HepG2 (cell line): ENCODE measurements around the gene SLC2A10. TPM values are rescaled to one million over a fixed set of nuclear protein-coding genes. Genes with fewer than 3 reads are reported as not detected.
A peak's percentile ranks its signal among the peaks of the same experiment; 100 is the strongest.

Experiments used
- CHD2 ChIP-seq: IDR thresholded peaks from 2 replicates; pipeline ENCODE4 v1.6.1; 2011; ENCODE audit warnings: low read depth, low read length, improper control_type of control experiment
- CREB1 ChIP-seq, 2 experiments: fragments of 450-650 bp in 1 of 2; IDR thresholded peaks; 2 replicates each; pipeline ENCODE4 v1.6.1; 2016 to 2017; ENCODE audit warnings: control low read depth in 1 of 2, mild to moderate bottlenecking in 1 of 2, missing compliant biosample characterization in 1 of 2, missing genetic modification characterization in 1 of 2
- FOXJ3 ChIP-seq: sonication (generic); formaldehyde crosslinking; IDR thresholded peaks from 2 replicates; pipeline ENCODE4 v1.4.0; 2020; ENCODE audit warnings: missing genetic modification reagents, mild to moderate bottlenecking, borderline replicate concordance
- GLMP ChIP-seq: sonication (generic); formaldehyde crosslinking; IDR thresholded peaks from 2 replicates; pipeline ENCODE4 v1.9.0; 2021; ENCODE audit warnings: missing genetic modification reagents, mild to moderate bottlenecking, borderline replicate concordance
- GPN1 ChIP-seq: sonication (generic); formaldehyde crosslinking; IDR thresholded peaks from 2 replicates; pipeline ENCODE4 v1.5.1; 2020; ENCODE audit warnings: missing genetic modification reagents, borderline replicate concordance
- MYPOP ChIP-seq: sonication (generic); formaldehyde crosslinking; IDR thresholded peaks from 2 replicates; pipeline ENCODE4 v1.8.1; 2023; ENCODE audit warnings: mild to moderate bottlenecking, moderate library complexity, missing genetic modification reagents
- NFIB ChIP-seq: sonication (generic); formaldehyde crosslinking; IDR thresholded peaks from 2 replicates; pipeline ENCODE4 v1.9.0; 2021; ENCODE audit warnings: missing genetic modification reagents, mild to moderate bottlenecking, borderline replicate concordance
- NFKB2 ChIP-seq: sonication (generic); formaldehyde crosslinking; IDR thresholded peaks from 2 replicates; pipeline ENCODE4 v1.4.0; 2020; ENCODE audit warnings: missing genetic modification reagents, borderline replicate concordance
- SIX1 ChIP-seq: sonication (generic); formaldehyde crosslinking; IDR thresholded peaks from 2 replicates; pipeline ENCODE4 v1.4.0; 2020; ENCODE audit warnings: missing genetic modification reagents, borderline replicate concordance
- SPEN ChIP-seq: sonication (generic); formaldehyde crosslinking; IDR thresholded peaks from 2 replicates; pipeline ENCODE4 v1.5.1; 2020; ENCODE audit warnings: low read depth, mild to moderate bottlenecking, missing genetic modification reagents
- SRF ChIP-seq: IDR thresholded peaks from 2 replicates; pipeline ENCODE4 v1.6.1; 2011; ENCODE audit warnings: mild to moderate bottlenecking, low read depth, low read length, moderate library complexity
- TCF12 ChIP-seq, 2 experiments: fragments of 450-650 bp in 1 of 2; sonication (generic) in 1 of 2; formaldehyde crosslinking in 1 of 2; IDR thresholded peaks; 2 replicates each; pipeline versions ENCODE4 v1.6.1 to v1.8.0; 2017 to 2022; ENCODE audit warnings: antibody characterized with exemption in 1 of 2, mild to moderate bottlenecking in 1 of 2, missing genetic modification reagents in 1 of 2, moderate library complexity in 1 of 2
- ZFX ChIP-seq: sonication (generic); formaldehyde crosslinking; IDR thresholded peaks from 2 replicates; pipeline ENCODE4 v1.4.0; 2020; ENCODE audit warnings: mild to moderate bottlenecking, low read depth, missing genetic modification reagents, moderate library complexity
- ZNF441 ChIP-seq: sonication (generic); formaldehyde crosslinking; IDR thresholded peaks from 2 replicates; pipeline ENCODE4 v1.7.0; 2021; ENCODE audit warnings: missing genetic modification reagents, borderline replicate concordance
- ZNF670 ChIP-seq: sonication (generic); formaldehyde crosslinking; IDR thresholded peaks from 2 replicates; pipeline ENCODE4 v1.8.0; 2022; ENCODE audit warnings: mild to moderate bottlenecking, missing genetic modification reagents, borderline replicate concordance
- ZNF878 ChIP-seq: sonication (generic); formaldehyde crosslinking; IDR thresholded peaks from 2 replicates; pipeline ENCODE4 v1.8.1; 2023; ENCODE audit warnings: mild to moderate bottlenecking, missing genetic modification reagents, moderate library complexity
- polyA plus RNA-seq, 8 experiments: library from polyadenylated mRNA; depleted of rRNA in 3 of 8; stranded (reverse) in 7 of 8; unstranded in 1 of 8; fragments of >200 nt; fragmentation: Illumina TruSeq in 4 of 8; extraction: Trizol in 4 of 8; gene quantifications; 2 replicates each; pipeline versions ENCODE4 v1.2.1 to v1.2.3, GENCODE V29; 2011 to 2016; ENCODE audit warnings: low read depth in 4 of 8, missing spikeins in 1 of 8, mixed read lengths in 1 of 8; ENCODE audit not compliant: insufficient read depth in 1 of 8
- total RNA-seq, 5 experiments: library from RNA; depleted of rRNA; stranded (reverse); fragments of >200 nt; fragmentation: Illumina TruSeq; extraction: Trizol; gene quantifications; 2 replicates each; pipeline ENCODE4 v1.2.3, GENCODE V29; 2016; ENCODE audit warnings: low read depth in 1 of 5
- TF ChIP-seq, protein P1 (sequence below): sonication (generic); formaldehyde crosslinking; IDR thresholded peaks from 2 replicates; pipeline ENCODE4 v1.4.0; 2020; ENCODE audit warnings: mild to moderate bottlenecking, missing genetic modification reagents
- TF ChIP-seq, protein P2 (sequence below): sonication (generic); formaldehyde crosslinking; IDR thresholded peaks from 2 replicates; pipeline ENCODE4 v1.4.0; 2020; ENCODE audit warnings: mild to moderate bottlenecking, missing genetic modification reagents

The SLC2A10 gene
- total and polyA plus RNA-seq, 2 of the 13 experiments (the other 11 are each of a cell fraction or from before 2014, with no cell fraction given): 16.0 to 18.4 TPM

DNA sequence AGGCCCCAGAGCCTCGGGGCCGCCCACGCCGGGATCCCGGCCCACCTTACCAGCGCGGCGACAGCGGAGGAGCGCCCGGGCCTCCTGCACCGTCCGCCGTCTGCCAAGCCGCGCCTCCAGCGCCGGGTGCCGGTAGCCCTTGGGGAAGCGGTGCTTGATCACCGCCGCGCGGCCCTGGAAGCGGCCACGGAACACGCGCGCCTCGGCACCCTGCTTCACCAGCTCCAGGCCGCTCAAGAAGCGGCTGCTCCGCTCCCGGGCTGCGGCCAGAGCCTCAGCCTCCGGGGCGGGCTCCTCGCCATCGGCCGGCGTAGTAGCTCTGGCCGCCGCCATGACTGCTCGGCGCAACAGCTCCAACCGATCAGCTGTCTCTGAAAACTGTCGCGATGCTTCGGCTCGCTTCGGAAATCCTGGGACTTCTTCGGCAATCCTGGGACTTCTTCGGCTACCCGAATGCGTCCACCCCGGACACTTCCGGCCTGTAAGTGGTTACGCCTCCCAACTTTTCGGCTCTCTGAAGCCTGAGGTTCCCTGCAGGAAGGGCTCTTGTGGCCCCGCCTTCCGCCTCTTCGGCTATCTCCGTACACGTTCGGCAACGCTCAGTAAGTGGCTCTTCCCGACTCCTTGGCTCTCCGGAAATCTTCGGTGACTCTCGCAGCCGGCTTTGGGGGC lies 20.2 kb upstream of the SLC2A10 start, which contains the start of gene TP53RK (continued):
- no peak; the same call in 1 of the 2 replicates for TF ChIP-seq GLMP
- TF ChIP-seq SIX1: no peak
- no peak; the same call in none of the 2 replicates for TF ChIP-seq ZNF441 (CRISPR knock-in tag)
- peak; percentile 73; the same call in 1 of the 2 replicates for TF ChIP-seq ZNF670 (CRISPR knock-in tag)
- TF ChIP-seq ZNF878: no peak
- no peak for TF ChIP-seq TCF12 (IDR thresholded peaks at IDR 0.05)
- TF ChIP-seq TCF12 (CRISPR knock-in tag; IDR thresholded peaks at IDR 0.05): peak; percentile 75; the same call in 1 of the 2 replicates
- TF ChIP-seq SRF: 0 out of 2 replicates have a peak, but pooled peaks have one; percentile 32
- 0 out of 2 replicates have a peak, but pooled peaks have one; percentile 65 for TF ChIP-seq MYPOP (CRISPR knock-in tag)
- peak; percentile 99 for TF ChIP-seq NFKB2
- TF ChIP-seq, protein P1, sequence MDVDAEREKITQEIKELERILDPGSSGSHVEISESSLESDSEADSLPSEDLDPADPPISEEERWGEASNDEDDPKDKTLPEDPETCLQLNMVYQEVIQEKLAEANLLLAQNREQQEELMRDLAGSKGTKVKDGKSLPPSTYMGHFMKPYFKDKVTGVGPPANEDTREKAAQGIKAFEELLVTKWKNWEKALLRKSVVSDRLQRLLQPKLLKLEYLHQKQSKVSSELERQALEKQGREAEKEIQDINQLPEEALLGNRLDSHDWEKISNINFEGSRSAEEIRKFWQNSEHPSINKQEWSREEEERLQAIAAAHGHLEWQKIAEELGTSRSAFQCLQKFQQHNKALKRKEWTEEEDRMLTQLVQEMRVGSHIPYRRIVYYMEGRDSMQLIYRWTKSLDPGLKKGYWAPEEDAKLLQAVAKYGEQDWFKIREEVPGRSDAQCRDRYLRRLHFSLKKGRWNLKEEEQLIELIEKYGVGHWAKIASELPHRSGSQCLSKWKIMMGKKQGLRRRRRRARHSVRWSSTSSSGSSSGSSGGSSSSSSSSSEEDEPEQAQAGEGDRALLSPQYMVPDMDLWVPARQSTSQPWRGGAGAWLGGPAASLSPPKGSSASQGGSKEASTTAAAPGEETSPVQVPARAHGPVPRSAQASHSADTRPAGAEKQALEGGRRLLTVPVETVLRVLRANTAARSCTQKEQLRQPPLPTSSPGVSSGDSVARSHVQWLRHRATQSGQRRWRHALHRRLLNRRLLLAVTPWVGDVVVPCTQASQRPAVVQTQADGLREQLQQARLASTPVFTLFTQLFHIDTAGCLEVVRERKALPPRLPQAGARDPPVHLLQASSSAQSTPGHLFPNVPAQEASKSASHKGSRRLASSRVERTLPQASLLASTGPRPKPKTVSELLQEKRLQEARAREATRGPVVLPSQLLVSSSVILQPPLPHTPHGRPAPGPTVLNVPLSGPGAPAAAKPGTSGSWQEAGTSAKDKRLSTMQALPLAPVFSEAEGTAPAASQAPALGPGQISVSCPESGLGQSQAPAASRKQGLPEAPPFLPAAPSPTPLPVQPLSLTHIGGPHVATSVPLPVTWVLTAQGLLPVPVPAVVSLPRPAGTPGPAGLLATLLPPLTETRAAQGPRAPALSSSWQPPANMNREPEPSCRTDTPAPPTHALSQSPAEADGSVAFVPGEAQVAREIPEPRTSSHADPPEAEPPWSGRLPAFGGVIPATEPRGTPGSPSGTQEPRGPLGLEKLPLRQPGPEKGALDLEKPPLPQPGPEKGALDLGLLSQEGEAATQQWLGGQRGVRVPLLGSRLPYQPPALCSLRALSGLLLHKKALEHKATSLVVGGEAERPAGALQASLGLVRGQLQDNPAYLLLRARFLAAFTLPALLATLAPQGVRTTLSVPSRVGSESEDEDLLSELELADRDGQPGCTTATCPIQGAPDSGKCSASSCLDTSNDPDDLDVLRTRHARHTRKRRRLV (CRISPR knock-in tag): peak; percentile 69; the same call in 1 of the 2 replicates
- peak; percentile 93 for TF ChIP-seq SPEN (CRISPR knock-in tag)
- TF ChIP-seq FOXJ3 (CRISPR knock-in tag): 0 out of 2 replicates have a peak, but pooled peaks have one; percentile 2
- peak; percentile 77 for TF ChIP-seq CHD2
- TF ChIP-seq CREB1 (IDR thresholded peaks at IDR 0.05): no peak
- TF ChIP-seq CREB1 (CRISPR knock-in tag; IDR thresholded peaks at IDR 0.05): peak; percentile 53; the same call in 1 of the 2 replicates
- TF ChIP-seq NFIB (CRISPR knock-in tag): no peak
- TF ChIP-seq GPN1: 0 out of 2 replicates have a peak, but pooled peaks have one; percentile 11
- TF ChIP-seq, protein P2, sequence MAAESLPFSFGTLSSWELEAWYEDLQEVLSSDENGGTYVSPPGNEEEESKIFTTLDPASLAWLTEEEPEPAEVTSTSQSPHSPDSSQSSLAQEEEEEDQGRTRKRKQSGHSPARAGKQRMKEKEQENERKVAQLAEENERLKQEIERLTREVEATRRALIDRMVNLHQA (CRISPR knock-in tag): no peak
- TF ChIP-seq ZFX: peak; percentile 97
